GM12874 (cell line): Measurements from ENCODE around the gene DOHH.

Source experiments
- CTCF ChIP-seq: IDR thresholded peaks from 2 replicates; pipeline ENCODE4 v1.5.1; 2011; ENCODE audit warnings: low read depth, mild to moderate bottlenecking, control low read depth, low read length, moderate library complexity; ENCODE audit not compliant: insufficient read depth

The DOHH gene

GRCh38 chr19:3508771-3509535 lies 8.5 kb upstream of the DOHH start:
- TF ChIP-seq CTCF: no peak

DNA sequence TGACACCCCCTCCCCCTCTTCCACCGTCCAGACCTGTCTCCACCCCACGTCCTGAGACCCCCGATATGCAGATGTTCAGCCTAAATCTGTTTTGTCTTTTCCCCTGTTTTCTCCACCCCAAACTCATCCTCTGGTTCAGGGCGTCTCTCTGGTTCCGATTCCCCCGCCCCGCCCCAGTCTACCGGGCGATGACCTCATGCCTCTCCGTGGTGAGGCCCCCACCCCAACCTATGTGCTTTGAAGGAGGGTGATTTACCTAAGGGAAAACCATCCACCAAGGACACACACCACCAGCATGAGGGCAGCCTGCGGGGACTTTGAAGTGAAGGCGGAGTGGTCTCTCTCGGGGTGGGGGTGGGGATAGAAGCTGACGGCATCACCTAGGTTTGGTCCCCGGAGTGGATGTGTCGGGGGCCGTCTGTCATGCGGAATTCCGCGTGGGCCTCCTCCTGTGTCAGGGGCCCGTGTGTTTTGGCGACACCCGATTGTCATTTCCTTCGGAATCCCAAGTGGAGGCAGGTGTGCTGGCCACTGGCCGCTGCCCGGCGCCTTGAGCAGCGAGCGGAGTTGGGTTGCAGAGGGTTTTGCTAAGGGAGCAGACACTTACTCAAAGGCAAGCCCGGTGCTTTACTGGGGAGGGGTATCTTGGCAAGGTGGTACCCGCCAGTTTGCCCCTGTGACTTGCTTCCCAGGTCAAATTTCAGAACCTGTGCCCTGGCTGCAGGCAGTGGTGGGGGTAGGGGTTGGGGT lies 7.1 kb upstream of the DOHH start:
- no peak for TF ChIP-seq CTCF

DNA sequence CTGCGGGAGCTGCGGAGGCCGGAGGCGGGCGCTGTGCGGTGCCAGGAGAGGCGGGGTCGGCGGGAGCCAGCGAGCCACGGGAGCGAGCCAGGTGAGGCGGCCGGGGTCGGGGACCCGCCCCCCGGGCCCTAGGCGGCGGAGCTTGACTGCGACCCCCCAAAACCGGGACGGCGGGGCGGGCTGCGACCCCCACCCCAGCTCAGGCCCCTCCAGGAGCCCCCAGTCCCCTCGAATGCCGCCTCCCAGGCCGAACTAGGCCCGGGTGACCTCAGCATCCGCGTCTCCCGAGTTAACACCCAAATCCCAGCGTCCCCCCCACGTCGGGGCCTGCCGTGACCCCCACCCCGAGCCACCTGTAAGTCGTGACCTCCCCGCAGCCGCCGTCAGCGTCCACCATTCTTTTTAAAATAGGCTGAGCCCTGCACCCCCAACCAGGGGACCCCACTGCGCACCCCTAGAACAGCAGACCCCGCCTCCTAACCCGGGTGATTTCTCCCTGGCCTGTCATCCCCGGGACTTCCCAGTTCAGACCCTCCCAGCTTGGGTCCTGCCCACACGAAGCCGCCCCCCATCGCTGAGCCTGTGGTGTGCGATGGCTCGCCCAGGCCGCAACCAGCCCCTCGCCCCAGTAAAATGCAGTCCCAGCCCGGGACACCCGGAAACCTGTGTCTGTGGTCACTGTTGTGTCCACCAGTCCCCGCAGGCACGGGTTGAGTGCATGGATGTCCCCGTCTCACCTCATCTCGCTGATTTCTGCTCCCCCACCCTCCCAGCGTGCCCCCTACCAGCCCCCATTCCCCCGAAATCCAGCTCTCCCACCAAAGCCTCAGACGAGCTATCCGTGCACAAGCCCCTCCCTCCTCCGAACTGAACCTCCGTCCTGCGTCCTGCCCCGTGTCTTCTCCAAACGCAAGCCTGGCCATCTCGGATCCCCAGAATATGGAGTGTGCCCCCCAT lies 6.2 kb upstream of the DOHH start:
- no peak for TF ChIP-seq CTCF

- no peak for TF ChIP-seq CTCF
Measured at GRCh38 chr19:3505598-3506383, 5.3 kb upstream of the DOHH start, which contains the start of gene FZR1. TSS of gene FZR1 (plus strand) at chr19:3506311. CDS start at chr19:3522990, 16,679 bp downstream.

DNA sequence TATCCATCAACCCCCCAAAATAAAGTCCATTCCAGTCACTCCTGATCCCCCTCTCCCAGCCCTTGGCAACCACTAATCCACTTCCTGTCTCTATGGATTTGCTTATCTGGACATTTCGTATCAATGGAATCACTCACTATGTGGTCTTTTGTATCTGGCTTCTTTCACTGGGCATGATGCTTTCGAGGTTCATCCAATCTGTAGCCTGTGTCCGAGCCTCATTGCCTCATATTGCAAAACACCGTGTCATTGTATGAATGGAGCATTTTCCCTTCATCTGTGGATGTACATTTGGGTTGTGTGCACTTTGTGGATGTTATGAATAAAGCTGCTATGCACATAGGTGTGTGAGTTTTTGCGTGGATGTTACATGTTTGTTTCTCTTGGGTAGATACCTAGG lies 4.3 kb upstream of the DOHH start:
- TF ChIP-seq CTCF: no peak

DNA sequence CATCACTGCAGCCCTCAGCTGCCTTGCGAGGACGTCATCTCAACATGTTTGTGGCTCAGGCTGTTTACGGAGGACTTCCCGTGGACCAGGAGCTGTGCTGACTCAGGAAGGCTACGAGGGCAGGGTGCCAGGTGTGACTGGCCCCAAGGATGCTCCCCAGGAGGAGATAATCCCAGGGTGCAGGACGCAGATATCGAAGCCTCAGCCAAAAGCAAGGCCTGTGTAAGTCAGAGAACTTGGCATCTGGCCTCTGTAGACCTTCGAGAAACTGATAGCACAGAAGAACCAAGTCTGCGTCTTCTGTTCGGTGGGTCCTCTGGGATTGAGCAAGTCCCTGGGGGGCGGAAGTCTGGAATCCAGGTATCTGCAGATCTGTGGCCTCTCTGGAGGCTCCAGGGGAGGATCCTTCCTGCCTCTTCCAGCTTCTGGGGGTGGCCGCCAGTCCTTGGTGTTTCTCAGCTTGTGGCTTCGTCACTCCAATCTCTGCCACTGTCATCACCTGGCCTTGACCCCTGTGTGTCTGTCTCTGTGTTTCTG lies 2.6 kb upstream of the DOHH start:
- TF ChIP-seq CTCF: no peak
